ENCODE results near the gene DSG2.
"Not testable (repeated sequence)": the region's sequence is repeated elsewhere in the genome, so short reads cannot be mapped to it uniquely, and the experiment has no call there.

DSG2 gene

GRCh38 chr18:31503011-31503410 lies 5.0 kb downstream of the DSG2 start:
- no peak for DNase-seq

GRCh38 chr18:31504455-31505147 lies 6.6 kb downstream of the DSG2 start:
- no peak for DNase-seq

GRCh38 chr18:31505156-31505555 lies 7.2 kb downstream of the DSG2 start:
- DNase-seq = no peak

GRCh38 chr18:31506024-31506742 lies 8.2 kb downstream of the DSG2 start:
- no peak for DNase-seq

- DNase-seq = not testable (repeated sequence)
Measured at GRCh38 chr18:31507124-31507523, 9.1 kb downstream of the DSG2 start.

GRCh38 chr18:31508781-31509180 lies 10.8 kb downstream of the DSG2 start:
- DNase-seq = no peak

DNA sequence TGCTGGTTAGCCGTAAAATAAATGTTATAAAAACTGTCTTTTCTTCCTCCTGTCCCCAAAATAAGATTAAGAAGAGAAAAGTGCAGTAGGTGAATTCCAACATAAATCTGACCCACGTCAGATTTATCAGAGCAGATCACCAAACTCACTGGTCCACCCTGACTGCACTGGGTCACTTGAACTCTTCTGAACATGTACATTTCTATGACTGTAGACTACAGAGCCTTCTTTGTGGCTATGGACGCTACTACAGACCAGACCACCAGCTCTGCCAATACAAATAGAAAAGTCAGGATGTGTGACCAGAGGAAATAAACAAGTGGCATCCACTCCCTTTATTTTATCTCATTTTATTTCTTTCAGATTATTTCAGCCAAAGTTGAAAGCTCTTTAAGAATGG lies 11.6 kb downstream of the DSG2 start:
- DNase-seq = no peak

DNA sequence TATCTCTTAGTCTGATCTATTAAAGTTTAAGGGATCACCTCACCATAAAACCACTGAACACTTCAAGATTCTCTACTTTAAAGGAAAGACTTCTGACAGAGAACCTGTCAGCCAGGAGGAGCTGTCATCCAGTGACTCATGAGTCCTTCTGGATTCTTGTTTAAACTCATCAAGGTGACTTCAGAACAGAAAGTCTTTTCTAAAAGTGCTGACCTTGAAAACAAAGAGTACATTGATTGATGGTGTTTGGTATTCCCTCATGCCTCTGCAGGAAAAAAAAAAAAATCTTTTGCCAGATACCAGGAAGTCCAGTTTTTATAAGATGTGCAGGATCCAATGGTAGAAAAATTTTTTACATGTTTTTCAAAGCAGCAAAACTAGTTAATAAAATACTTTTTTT lies 12.3 kb downstream of the DSG2 start:
- no peak for DNase-seq

- no peak for DNase-seq
Measured at GRCh38 chr18:31511098-31511497, 13.1 kb downstream of the DSG2 start.

DNA sequence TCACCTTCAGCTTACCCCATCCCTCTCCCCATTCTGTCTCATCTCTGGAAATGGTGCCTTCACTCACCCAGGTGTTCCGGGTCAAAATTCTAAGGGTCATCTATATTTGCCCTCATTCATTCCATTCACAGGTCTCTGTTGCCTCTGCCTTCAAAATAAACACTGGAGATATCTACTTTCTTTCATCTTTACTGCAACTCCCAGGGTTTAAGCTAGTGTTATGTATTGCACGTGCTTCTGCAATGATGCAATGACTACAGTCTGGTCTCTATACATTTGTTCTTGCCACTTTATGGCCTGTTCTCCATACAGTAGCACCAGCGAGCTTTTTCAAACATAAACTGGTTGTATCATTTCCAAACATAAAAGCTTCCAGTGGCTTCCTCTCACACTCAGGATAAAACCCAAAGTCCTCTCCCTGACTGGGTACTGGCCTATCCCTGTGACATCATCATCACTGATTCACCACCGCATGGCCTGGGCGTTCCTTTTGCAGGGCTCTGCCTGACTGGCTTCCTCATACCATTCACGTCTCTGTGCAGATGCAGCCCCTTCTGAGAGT lies 14.3 kb downstream of the DSG2 start:
- DNase-seq = no peak

DNA sequence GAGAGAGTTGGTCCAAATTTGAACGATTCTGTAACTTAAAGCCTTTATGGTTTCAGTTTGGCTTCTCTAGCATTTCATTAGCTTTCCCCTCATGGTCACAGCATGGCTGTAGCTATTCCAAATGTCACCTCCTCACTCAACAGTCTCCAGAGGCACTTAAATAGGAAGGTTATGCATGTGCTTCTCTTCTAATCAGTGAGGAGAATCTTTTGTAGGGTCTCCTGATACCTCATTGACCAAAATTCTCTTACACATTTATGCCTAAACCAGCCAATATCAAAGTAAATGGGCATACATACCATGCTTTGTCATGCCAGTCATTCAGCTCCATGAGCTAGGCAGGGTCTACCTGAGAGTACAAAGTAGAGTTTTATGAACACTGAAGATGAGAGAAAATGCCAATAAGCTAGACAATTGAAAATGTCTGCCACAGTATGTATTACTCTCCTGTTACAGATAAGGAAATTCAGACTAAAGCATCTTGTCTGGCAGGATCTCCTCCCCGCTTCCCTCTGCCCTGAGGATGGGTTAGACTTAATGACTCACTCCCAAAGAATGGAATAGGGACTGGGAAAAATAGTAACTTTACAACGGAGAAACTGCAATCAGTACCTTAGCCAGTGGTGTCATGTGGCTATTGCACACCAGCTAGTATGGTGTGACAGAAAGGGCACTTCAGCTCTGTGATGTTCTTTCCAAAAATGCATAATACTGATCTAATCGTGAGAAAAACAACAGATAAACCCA lies 15.4 kb downstream of the DSG2 start:
- no peak for DNase-seq

GRCh38 chr18:31516437-31516836 lies 18.5 kb downstream of the DSG2 start:
- DNase-seq = no peak

DNA sequence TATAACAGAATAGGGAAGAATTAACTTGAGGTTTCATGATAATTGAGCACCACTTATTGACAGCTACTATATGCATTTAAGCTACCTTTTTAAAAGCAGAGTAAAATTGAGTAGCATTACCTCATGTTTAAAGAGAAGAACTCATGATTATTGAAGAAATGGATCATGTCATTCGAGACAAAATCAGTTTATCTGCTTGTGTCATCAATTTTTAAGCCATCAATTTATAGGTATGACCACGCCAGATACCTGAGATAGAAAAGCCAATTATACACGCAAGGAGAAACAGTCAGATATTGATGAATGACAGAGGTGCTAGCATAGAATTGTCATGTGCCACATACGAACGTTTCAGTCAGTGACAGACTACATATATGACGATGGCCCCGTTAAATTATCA lies 28.4 kb downstream of the DSG2 start:
- no peak for DNase-seq

DNA sequence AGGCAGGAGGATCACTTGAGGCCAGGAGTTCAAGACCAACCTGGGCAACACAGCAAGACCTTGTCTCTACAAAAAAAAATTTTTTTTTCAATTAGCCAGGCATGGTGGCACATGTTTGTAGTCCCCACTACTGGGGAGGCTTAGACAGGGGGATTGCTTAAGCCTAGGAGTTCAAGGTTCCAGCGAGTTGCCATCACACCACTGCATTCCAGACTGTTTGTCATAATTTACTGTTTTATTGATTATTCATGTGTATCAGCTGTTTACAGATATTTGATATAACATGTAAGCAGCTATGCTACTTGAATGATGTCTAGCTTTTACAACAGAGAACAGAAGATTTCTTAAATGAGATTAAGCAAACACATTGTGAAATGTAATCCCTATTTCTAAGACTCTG lies 35.3 kb downstream of the DSG2 start:
- DNase-seq = no peak

- DNase-seq = no peak
Measured at GRCh38 chr18:31538837-31539236, 40.9 kb downstream of the DSG2 start.

- DNase-seq = no peak
Measured at GRCh38 chr18:31546476-31546875, 48.5 kb downstream of the DSG2 start.

- DNase-seq = no peak
Measured at GRCh38 chr18:31548853-31549252, 50.9 kb downstream of the DSG2 start.

- no peak for DNase-seq
Measured at GRCh38 chr18:31549416-31549815, 51.4 kb downstream of the DSG2 start.

- no peak for DNase-seq
Measured at GRCh38 chr18:31551883-31552282, 53.9 kb downstream of the DSG2 start.

GRCh38 chr18:31553800-31554199 lies 55.8 kb downstream of the DSG2 start:
- DNase-seq = no peak

GRCh38 chr18:31554776-31555175 lies 56.8 kb downstream of the DSG2 start:
- no peak for DNase-seq

DNA sequence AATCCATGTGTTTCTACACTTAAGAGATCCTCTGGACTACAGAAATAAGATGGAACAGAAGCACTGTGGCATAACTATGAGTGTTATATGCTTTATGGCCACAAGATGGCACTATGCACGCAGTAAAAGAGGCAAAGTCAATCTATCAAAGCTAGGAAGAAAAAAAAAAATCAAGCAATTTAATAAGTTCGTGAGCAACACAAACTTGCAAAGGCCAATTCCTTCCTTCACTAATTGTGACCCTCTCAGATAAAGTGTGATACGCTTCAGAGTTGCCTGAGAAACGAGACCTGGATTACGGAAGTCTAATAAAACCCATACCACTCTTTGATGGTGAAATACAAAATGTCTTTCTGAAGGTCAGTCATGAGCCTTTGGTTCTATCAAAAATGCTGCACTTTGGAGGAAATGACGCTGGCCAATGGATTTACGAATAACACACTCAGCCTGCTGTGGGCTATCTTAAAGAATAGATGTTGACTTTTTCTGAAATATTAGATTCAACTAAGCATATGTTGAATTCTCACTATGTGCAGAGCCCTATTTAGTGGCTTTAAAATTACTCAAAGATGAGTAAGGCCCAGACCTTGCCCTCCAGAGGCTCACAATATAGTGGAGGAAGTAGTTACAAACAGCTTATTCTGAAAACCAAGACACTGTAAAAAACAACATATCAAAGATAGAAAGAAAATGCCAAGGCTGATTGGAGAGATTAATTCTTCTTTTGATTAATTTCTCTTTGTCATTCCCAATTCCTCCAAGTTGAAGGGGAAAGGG lies 58.2 kb downstream of the DSG2 start:
- peak; percentile 55 for DNase-seq

DNA sequence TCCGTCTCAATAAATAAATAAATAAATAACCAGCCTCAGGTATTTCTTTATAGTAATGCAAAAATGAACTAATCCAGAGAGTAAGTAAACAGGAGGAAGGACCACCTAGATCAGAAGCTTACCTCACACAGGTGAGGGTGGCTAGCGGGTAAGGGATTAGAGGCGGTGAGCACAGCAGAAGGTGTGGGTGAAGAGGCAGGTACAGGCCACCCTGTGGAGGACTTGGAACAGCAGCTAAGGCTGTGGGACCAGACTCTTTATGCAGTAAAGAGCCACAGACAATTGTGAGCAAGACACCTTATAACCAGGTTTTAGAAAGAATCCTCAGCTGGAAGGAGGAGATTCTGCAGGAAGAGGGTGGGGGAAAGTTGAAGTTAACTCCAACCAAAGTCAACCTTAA lies 59.5 kb downstream of the DSG2 start:
- no peak for DNase-seq
